NOMO-1 (cell line): ENCODE measurements around the gene C12orf50.
A peak's percentile ranks its signal among the peaks of the same experiment; 100 is the strongest.
"Not testable (repeated sequence)": the region's sequence is repeated elsewhere in the genome, so short reads cannot be mapped to it uniquely, and the experiment has no call there.

Experiments
- DNase-seq, 2 experiments: peaks; one replicate each; lab custom pipeline; 2025; ENCODE audit not compliant: unreplicated experiment in 2 of 2; lab: John Stamatoyannopoulos, UW

Gene C12orf50, protein sequence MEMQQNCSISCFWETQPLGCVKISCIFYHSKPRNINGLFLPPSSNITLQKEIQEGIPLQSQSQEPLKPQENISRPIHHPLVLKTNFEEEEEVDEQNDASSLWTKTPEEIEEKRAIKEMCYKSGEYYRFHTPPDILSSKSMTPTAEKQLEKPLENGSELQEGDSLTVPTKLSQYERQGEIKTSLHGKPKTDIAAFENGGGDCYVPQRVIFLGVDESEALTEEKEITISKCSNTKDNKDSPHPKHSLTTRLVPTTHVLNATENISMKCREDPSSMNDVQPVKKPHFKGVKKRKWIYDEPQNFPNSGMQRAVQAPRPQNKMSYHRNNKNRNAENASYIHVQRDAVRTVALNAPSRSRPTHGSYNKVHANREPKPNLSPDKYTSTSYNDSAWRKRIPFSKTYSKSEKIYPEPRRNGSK

DNA sequence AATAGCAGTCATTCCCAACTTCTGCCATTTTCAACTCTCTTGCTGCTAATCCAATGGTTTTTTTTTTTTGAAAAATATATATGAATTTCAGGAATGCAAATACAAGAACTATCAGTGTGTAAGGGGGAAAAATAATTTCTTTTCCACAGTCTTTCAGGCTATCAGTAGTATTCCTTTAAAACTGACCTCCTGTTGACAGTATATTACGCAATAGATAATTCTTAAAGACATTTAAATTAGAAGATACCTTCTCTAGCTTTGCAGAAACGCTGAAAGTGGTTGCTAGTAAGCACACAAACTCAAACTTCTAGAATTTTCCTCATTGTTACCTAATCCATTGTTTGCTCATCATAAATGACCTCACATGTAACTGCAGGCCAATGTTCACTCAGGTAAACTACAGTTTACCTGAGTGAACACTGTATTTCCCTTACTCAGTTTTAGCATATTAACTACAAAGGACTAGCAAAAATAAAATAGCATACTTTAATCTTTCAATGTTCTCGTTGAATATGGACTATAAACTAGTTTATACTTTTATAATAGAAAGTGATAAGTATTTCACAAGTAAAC, at the start of gene C12orf50:
Gene C12orf50, minus strand, starts transcription at position 309 of the 573 bp plus-strand sequence. CDS start 2,439 bp downstream, outside the sequence.
- no peak for DNase-seq

DNA sequence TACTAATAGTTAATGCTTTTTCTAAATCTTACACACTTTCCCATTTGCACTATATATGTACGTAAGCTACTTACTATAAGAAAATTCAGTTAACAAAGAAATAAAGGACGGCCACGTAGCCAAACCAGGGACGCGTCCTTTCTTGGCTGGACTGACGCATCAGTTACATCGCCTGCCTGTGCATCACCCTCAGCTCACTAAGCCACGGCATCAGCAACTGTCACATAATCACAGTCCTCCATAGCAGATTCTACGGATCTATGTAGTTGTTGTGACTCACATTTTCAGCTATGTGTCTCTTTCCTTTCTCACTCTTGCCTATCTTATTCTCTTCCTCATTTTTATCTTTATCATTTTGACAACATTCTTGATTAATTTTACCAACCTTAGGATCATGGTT, 38.1 kb upstream of the C12orf50 start:
- no peak for DNase-seq

DNA sequence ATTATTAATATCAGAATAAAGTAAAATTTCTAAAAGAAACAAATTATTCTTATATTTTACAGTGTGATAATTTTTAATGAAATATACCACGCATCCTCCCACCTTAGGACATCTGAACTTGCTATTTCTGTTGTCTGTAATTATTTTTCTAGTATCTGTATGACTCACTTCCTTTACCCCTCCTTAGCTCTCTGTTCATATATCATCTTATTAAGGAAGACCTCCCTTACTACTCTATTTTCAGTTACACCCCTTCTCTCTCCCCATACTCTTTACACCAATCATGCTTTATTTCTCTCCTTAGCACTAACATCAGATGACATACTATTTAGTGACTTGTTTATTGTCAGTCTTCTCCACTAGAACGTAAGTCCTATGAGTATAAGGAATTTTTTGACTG, 34.2 kb upstream of the C12orf50 start:
- DNase-seq = no peak

DNA sequence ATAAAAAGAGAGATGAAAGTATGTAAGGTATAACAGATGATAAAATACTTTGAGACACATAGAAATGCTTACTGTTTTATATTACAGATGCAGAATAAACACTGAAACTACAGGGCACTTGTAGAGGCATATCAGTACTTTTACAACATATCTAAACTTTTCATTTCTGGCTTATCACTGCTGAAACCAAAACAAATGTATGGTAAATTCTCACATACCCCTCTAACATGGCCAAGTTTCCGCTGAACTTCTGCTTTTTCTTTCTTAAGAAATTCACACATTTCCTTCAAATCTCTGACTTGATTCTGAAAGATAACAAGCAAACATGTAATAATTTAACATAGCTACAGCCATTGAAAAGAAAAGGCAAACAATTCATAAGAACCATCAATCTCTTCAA, 33.3 kb upstream of the C12orf50 start:
- peak in 1 of 2 experiments; percentile 45 for DNase-seq

DNA sequence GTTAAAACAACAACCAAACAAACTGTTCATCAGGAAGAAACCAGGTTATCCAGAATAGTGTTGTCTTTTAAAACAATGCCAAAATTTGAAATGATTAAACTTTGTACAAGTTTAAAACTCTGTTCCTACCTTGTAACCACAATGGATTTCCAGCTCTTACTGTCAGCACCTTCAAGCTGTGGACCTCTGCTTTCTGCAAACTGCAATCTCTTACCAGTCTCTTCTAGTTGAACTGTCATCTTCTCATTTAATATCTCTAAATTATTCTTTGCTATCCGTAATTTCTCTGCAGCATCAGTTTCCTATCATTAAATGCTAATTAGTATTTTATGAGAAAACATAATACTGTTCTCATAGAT, 29.5 kb upstream of the C12orf50 start:
- no peak for DNase-seq

DNA sequence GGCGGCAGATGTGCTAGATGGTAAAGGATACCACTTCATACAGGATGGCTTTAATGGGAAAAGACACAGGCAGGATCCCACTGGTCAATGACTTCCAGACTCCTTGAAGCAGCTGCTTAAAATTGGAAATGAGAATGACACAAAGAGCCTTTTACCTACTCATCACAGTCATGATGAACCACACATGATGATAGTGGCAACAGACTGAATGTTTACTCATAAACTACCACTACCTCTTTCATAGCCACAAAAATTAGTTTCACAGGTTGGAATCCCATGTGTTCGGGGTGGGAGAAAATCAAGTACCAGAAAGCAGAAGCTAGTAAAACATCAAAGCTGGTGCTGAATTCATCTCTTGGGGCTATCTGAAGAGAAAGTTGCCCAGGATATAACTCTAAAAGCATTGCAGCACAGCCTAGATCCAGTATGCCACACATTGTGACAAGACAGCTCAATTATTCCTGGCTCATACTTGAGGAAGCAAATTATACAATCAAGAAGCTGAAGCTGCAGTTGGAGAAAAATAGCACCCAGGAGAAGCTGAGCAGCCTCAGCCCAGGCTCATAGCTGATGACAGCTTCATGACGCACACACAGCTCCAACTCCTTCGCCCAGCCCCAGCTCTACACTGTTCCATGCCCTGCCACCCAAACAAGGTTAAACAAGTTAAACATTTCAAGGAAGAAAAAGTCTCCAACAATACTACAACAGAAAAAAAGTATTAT, 29.0 kb upstream of the C12orf50 start:
- no peak for DNase-seq

DNA sequence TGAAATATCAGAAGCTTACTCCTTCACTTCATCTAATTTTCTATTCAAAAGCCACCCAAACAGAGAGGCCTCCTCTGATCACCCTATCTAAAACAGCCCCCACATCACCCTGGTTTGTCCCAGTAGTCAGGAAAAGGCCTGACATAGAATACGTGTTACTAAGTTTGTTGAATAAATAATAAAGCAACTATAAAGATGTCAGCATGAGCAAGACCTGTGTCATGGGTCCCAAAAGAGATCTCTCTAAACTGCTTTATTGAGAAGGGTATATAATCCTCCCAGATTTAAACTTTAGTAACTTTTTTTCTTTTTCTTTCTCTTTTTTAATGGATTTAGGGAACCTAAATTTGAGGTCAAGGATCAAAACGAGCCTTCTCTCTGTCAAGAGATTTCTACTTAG, 27.4 kb upstream of the C12orf50 start:
- no peak for DNase-seq

DNA sequence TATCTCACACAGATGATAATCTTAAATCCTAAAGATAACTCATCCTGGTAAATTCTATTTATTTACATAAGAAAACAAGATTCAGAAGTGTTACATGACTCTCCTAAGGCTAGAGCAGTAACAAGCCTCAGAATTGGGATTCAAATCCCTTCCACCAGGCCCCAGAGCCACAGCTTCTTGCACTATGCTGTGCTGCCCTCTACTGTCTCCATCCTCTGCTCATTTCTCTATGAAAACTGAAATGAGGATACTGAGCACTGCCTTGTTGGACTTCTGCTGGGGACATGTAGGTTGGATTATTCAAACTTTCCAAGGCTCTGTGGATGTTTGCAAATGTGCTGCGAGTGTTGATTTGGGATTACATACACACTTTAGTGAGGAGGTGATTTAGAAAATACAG, 23.5 kb upstream of the C12orf50 start:
- DNase-seq = no peak

DNA sequence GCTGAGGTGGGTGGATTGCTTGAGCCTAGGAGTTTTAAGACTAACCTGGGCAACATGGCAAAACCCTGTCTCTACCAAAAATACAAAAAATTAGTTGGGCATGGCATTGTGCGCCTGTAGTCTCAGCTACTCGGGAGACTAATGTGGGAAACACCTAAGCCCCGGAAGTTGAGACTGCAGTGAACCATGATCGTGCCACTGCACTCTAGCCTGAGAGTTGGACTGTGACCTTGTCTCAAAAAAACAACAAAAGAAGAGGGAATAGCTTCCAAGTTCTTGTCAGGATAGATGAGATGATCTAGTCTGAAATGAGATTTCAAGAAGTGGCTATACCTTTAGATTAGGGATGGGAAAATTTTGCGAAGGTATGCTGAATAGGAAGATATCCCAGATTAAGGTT, 14.8 kb upstream of the C12orf50 start:
- no peak for DNase-seq

DNA sequence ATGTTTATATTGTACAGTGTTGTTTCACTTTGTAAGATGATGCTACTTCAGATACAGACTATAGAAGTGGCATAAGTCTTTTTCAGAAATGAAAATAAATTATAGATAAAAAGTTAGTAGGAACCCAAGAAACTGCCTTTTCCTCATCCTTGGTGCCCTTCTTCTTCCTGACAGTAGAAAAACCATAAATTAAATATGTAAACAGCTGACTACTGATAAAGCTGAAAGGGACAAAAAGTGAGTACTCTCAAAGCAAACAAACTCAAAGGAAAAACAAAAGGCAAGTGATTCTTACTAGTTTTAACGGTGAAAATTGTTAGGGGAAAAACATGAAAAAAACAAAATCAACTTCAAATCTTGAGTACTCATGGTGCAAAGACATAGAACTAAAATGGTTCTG, 8.6 kb upstream of the C12orf50 start:
- no peak for DNase-seq

DNA sequence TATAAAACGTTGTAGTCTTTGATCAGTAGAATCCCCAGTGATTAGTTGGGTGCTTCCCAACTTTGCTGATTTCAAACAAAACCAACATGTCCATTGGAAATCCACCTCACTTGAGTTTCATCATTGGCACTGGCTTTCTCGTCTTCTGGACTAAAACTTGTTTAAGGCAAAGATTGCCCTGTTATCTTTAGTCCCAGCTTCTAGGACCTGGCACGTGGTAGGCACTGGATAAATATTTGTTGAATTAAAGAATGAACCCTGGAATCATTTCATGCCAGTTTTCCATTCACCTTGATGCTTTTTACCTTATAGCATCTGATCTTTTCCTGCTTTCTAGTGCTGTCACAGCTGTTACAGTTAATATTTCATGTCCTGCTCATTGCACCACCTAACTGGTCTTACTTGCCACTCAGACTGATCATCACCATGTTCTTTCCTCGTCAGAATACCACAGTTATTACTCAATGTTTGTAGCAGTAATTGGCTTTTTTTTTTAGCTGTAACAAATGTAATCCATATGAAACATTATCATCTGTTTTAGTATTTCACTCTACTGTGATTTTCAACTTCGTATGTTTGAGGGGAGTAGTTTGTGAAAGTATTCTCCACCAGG, 7.3 kb upstream of the C12orf50 start:
- DNase-seq = peak; percentile 47 to 68

DNA sequence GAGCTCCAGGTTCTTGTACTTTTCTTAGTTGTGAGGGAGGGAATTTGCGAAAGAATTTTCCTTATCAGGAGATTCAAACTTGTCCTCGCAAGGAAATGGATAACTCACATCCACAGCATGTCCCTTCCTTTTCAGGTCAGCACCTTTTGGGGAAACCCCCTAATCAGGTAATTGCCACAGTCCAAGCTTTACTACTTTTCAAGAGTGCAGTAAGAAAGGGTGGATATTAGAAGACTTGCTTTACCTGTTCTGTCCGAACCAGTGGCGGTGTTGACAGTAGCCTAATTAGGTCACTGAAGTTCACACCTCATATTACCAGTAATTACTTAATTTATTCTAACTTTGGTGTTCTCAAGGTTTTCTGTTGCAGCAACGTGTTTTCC, 6.7 kb upstream of the C12orf50 start:
- DNase-seq = no peak

DNA sequence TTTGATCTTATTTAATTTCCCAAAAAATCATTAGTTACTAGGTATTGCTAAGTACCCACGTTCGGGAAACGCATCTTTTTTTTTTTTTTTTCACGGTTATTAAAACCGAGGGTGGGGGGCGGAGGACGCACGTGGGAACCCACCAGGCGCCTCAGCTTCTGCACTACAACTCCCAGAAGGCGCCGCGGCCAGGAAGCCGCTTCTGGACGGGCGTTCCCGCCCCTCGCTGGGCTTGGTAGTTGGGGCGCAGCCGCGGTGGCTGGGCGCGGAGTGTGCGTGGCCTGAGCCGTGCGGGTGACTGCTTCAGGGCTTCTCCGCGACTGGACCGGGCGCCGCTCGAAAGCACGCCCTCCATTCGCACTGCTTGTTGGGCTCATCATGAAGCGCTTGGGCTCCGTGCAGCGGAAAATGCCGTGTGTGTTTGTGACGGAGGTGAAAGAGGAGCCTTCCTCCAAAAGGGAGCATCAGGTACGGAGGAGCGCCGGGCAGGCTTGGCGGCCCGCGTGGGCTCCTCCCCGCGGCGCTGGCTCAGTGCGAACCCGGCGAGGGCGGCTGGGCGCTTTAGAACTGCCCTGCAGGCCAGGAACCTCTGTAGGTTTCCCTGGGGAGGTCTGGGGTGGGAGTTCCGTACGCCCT, 6.2 kb upstream of the C12orf50 start:
- peak; percentile 77 to 86 for DNase-seq

DNA sequence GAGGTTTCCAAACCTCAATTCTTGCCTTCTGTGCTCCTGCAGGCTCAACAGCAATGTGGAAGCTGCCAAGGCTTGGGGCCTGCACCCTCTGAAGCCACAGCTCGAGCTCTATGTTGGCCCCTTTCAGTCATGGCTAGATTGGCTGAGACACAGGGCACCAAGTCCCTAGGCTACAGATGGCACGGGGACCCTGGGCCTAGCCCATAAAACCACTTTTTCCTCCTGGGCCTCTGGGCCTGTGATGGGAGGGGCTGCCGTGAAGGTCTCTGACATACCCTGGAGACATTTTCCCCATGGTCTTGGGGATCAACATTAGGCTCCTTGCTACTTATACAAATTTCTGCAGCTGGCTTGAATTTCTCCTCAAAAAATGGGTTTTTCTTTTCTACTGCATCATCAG, 2.0 kb upstream of the C12orf50 start:
- not testable (repeated sequence) for DNase-seq

DNA sequence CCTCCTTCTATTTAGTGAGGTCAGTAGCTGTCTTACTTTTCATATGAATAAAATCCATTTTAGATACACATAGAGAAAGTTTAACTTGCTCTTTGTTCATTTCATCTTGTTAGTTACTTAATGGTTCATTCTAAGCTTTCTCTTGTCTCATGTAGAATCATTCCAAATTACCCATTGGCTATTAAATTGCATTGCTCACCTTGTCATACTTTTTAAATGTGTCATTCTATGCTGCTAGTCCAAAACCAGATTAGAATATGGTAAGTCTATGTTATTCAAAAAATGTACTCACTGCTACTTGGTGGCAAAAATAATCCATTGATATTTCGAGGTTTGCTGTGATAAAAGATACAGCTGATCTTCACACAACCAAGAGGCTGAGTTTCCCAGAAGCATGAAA, 3.0 kb downstream of the C12orf50 start:
- no peak for DNase-seq

DNA sequence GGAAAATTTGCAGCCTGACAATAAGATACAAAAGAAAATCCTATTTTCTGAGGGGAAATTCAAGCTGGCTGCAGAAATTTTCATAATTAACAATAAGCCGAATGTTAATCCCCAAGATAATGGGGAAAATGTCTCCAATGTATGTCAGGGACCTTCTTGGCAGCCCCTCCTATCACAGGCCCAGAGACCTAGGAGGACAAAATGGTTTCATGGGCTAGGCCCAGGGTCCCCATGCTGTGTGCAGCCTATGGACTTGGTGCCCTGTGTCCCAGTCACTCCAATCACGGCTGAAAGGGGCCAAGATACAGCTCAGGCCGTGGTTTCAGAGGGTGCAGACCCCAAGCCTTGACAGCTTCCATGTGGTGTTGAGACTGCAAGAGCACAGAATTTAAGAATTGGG, 11.2 kb downstream of the C12orf50 start:
- no peak for DNase-seq

DNA sequence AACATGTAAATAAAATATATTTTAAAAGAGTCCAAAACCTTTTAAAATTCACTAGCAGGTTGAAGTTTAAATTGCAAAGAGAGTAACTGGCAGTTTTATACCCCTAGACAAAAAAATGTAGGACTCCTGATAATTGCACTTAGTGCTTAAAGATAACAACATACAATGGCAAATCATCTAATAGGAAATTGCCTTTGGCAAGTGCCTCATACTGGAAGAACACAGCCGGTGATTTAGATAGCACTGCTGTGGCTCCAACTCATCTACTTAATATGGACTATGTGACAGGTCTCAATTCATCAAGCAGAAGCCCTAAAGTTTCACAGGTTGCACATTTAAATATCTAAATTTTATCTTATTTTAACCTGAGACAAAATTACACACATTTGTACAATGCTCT, 13.4 kb downstream of the C12orf50 start:
- no peak for DNase-seq

DNA sequence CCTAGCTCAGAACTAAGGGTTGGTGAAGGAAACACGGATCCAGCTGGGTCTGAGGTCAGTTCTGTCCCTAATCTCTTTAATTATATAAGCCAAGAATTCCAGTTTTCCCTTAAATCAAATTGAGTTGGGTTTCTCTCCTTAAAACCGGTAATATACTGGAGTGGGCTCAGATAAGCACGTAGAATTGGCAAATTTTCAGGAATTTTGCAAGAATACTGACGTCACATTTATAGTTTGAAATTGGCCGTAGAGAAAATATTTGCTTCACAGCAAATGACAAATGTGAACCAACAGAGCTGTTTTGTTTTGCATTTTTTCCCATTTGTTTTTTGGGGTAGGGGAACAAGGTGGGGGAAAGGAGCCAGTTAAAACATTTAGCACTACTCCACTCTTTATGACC, 17.4 kb downstream of the C12orf50 start:
- no peak for DNase-seq

DNA sequence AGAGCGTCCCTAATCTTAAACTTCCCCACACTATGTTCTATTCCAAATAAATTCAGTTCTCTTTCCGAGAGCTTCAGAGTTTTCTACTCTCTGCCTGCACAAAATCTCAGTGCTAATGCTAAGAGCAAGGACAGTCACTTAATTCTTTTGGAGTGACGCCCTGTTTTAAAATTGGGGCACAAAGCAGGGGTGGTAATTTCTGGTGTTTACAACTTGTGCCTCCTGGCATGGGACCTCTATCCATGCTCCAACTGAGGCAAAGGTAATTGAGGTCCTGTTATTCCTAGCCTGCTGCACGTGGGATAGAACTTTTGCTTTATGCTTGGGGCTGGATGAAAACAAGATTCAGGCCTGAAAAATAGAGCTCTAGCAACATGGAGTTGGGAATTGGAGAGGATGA, 22.9 kb downstream of the C12orf50 start:
- DNase-seq = no peak

DNA sequence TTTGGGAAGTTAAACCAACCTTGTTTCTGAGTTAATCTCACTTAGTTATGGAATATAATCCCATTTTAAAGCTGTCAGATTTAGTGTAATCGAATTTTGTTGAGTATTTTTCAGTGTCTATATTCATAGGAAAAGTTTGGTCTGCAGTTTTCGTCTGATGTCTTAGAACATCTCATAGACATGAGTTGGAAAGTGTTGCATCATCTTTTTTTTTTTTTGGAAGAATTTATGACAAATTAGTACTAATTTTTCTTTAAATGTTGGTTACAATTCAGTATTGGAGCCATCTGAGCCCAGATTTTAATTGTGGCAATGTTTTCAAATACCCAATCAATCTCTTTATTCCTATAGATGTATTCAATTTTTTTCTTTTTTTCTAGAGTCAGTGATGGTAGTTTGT, 27.9 kb downstream of the C12orf50 start:
- no peak for DNase-seq

DNA sequence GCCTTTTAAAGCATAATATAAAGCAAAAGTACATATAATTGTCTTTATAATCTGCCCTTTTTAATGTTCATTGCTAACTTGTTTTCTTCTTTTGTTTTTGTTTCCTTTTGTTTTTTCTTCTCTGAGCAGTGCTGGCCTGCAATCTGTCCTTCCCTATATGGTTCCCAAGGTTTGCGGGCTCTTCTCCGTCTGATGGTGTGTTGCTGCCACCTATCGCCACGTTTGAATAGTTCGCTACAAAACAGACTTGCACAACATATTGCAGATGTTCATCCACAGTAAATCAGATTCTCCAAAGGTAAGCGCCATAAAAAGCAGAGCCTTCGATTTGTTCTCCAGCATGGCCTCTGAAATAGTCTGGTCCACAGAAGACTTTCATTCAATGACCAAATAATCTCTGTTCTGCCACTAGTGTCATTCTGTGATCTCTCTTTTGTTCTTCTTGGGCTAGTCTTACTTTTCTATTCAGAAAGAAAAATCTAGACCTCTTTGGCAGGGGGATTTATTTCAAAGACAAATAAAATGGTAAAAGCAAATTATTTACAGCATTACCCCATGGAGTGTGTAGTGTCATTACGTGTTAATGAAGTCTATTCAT, 33.5 kb downstream of the C12orf50 start:
- peak; percentile 35 to 45 for DNase-seq
